Measurements from ENCODE around the gene FBXL14.

DNA sequence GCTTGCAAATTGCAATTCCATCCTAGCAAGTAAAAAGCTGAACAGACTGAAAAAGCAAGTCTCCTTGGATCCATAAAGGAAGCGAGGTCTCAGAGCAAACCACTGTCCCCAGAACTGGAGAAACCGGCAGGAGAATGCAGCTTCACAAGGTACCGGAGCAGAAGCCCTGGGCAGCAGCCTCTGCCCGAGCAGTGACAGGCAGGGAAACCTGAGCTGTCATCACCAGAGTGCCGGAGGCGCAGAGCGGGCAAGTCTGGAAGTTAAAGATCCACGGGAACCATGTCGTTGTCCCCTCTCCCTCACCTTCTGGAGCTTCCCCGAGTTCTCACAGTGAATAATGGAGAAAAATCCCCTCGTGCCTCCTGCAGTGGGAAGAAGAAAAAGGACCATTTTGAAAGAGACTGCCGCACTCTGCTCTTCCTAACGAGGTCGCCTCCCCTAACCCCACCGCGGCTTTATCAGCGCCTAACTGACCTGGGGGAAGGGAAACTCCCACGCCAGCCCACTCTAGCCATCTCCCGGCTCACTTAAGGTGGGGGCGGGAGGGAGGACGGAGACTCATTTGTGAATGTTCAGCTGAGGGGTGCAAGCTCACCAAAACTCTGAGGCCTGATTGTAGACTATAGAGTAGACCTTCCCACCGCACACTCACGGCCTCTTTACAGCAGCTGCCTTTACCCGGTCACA, 27.8 kb downstream of the FBXL14 start:
- TF ChIP-seq EZH2 (IDR thresholded peaks at IDR 0.05; ENCODE audit: insufficient read depth, poor library complexity, severe bottlenecking) (no peak), EZH2phosphoT487 (IDR thresholded peaks at IDR 0.05; ENCODE audit: insufficient read depth, low read depth) (no peak)

All from GM23248 (cell line).